GM18499 (cell line): ENCODE data around the gene SSNA1.

Source experiments
- ATAC-seq: cut with Tn5 transposase; IDR thresholded peaks from one replicate; pipeline ENCODE4 v1.9.1; 2021; ENCODE audit warnings: moderate number of reproducible peaks; ENCODE audit not compliant: insufficient read depth, unreplicated experiment

SSNA1 gene

DNA sequence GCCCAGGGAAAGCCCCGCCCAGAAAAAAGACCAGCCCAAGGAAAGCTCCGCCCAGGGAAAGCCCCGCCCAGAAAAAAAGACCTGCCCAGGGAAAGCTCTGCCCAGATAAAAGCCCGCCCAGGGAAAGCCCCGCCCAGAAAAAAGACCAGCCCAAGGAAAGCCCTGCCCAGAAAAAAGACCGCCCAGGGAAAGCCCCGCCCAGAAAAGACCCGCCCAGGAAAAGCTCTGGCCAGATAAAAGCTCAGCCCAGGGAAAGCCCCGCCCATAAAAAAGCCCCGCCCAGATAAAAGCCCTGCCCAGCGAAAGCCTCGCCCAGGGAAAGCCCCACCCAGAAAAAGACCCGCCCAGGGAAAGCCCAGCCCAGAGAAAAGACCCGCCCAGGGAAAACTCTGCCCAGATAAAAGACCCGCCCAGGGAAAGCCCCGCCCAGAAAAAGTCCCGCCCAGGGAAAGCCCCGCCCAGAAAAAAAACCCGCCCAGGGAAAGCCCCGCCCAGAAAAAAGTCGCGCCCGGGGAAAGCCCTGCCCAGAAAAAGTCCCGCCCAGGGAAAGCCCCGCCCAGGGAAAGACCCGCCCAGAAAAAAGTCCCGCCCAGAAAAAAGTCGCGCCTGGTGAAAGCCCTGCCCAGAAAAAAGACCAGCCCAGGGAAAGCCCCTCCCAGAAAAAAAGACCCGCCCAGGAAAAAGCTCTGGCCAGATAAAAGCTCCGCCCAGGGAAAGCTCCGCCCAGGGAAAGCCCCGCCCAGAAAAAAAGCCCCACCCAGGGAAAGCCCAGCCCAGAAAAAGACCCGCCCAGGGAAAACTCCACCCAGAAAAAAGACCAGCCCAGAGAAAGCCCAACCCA, 37.6 kb upstream of the SSNA1 start:
- no peak for ATAC-seq

- no peak for ATAC-seq
Measured at GRCh38 chr9:137152844-137153405, 35.6 kb upstream of the SSNA1 start.

DNA sequence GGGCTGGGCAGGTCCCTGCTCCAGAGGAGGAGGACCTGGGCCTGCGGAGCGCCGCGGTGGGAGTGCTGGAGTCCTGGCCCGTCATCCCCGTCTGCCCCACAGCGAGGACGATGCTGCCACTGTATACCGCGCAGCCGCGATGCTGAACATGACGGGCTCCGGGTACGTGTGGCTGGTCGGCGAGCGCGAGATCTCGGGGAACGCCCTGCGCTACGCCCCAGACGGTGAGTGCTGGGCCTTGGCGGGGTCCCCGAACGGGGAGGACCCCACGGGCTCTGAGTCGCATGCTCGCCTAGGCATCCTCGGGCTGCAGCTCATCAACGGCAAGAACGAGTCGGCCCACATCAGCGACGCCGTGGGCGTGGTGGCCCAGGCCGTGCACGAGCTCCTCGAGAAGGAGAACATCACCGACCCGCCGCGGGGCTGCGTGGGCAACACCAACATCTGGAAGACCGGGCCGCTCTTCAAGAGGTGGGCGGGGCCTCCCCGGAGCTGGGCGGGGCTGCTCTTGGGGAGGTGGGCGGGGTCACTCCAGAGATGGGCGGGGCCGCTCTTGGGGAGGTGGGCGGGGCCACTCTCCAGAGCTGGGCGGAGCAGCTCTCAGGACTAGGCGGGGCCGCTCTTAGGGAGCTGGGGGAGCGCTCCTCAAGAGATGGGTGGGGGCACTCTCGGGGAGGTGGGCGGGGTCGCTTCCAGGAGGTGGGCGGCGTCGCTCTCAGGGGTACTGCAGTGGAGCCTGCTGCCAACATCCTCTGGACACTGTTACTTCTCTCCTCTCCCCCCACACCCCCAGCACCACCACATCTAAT, 31.7 kb upstream of the SSNA1 start:
- ATAC-seq = no peak

DNA sequence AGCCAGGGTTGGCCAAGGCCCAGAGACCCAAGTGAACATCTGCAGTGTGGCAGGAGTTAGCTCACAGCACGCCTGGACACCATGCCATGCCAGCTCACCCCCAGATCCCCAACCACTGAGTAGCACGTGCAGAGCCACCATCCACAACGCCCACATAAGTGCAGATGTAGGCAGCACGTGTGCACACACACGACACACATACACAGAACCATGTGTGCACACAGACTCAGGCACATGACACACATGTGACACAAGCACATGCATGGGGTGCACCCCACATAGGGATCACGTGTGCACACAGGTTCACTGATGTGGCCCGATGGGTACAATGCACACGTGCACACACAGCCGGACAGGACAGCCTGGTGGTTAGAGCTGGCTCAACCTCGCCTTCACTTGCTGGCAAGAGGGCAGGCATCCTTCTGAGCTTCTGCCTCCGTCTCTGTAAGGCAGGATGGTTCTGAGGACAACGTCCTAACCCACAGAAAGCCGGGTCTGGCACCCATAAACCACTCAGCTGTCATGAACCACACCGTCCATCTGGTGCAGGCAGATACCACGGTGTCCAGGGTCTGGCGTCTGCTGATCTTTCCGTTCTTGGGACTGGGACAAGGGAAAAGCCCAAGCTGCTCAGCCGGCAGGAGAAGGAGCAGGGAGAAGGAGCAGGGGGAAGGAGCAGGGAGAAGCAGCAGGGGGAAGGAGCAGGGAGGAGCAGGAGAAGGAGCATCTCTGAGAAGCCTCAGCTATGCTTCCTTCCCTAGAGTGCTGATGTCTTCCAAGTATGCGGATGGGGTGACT, 30.7 kb upstream of the SSNA1 start:
- no peak for ATAC-seq

DNA sequence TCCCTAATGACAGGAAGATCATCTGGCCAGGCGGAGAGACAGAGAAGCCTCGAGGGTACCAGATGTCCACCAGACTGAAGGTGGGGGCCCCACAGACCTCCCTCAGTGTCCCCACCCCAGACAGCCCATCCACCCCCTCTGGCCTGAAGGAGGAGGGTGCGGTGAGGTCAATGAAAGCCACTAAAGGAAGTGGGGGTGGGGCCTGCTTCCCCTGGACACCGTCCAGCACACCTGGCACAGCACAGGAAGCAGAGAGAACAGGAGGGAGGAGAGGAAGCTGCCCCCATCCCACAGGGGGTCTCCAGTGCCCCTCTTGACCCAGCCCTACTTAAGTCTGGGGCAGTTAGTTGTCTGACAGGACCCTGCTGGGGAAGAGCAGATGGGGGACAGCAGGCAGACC, 29.9 kb upstream of the SSNA1 start:
- ATAC-seq = no peak

GRCh38 chr9:137159105-137160053, 29.1 kb upstream of the SSNA1 start:
- no peak for ATAC-seq

DNA sequence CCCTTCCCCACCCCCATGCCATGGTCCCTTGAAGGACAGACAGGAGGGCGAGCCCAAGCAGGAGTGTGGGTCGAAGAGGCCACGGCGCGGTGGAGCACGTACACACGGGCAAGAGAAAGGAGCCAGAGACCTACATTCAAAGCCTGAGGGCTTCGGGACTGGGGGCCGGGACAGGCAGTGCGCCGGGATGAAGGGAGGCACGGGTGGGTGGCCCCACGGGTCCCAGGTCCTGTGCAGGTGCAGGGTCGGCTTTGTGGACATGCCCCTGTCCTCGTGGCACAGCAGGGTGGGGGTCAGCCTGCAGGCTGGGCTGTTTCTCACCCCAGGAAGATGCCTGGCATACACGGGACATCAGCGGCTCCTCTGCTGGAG, 28.4 kb upstream of the SSNA1 start:
- ATAC-seq = no peak

DNA sequence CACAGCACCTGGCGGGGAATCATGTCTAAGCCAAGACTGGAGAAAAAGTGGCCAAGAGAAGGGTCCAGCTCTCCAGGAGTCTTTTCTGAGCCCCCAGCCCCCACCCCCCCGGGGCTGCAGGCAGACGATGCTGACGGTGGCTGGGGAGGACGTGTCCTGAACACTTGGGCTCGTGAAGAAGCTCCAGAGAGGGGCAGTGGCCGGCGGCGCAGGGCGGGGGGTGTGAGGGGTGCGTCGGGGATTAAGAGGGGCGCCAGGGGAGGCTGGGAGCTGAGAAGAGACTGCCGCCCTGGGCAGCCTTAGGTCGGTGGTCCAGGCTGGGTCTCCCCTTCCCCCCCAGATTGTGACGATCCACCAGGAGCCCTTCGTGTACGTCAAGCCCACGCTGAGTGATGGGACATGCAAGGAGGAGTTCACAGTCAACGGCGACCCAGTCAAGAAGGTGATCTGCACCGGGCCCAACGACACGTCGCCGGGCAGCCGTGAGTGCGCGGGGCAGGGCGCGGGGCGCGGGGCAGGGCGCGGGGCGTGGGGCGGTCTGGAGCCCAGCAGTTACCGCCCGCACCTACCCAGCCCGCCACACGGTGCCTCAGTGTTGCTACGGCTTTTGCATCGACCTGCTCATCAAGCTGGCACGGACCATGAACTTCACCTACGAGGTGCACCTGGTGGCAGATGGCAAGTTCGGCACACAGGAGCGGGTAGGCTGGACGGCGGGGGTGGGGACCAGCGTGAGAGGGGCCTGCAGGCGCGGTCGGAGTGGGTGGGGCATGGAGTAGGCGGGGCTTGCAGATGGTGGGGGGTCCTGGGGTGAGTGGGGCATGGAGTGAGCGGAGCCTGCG, 27.5 kb upstream of the SSNA1 start:
- no peak for ATAC-seq

GRCh38 chr9:137161558-137162486, 26.7 kb upstream of the SSNA1 start:
- no peak for ATAC-seq

- no peak for ATAC-seq
Measured at GRCh38 chr9:137162505-137163364, 25.7 kb upstream of the SSNA1 start.

GRCh38 chr9:137163365-137163715, 25.1 kb upstream of the SSNA1 start:
- ATAC-seq = no peak

GRCh38 chr9:137163805-137164204, 24.7 kb upstream of the SSNA1 start:
- ATAC-seq = no peak

GRCh38 chr9:137164370-137165249, 23.9 kb upstream of the SSNA1 start:
- no peak for ATAC-seq

GRCh38 chr9:137165250-137165836, 23.1 kb upstream of the SSNA1 start:
- ATAC-seq = no peak
